HepG2 (cell line): ENCODE results near the gene TOB1. TPM values are rescaled to one million over a fixed set of nuclear protein-coding genes. Genes with fewer than 3 reads are reported as not detected.
A peak's percentile ranks its signal among the peaks of the same experiment; 100 is the strongest.

Experiments
- ATF5 ChIP-seq: sonication (generic); formaldehyde crosslinking; IDR thresholded peaks from 2 replicates; pipeline ENCODE4 v1.4.0; 2020; ENCODE audit warnings: mild to moderate bottlenecking, low read depth, missing genetic modification reagents
- BHLHE40 ChIP-seq: IDR thresholded peaks from 2 replicates; pipeline ENCODE4 v1.6.1; 2011; ENCODE audit warnings: low read length, improper control_type of control experiment
- JUN ChIP-seq: sonication (generic); formaldehyde crosslinking; IDR thresholded peaks from 2 replicates; pipeline ENCODE4 v1.4.0; 2020; ENCODE audit warnings: mild to moderate bottlenecking, missing genetic modification reagents
- KDM5B ChIP-seq: sonication (generic); formaldehyde crosslinking; IDR thresholded peaks from 2 replicates; pipeline ENCODE4 v1.4.0; 2020; ENCODE audit warnings: missing genetic modification reagents, mild to moderate bottlenecking, borderline replicate concordance
- KLF16 ChIP-seq, 2 experiments: sonication (generic) in 1 of 2; formaldehyde crosslinking in 1 of 2; IDR thresholded peaks; 2 replicates each; pipeline versions ENCODE4 v1.6.1 to v1.8.0; 2016 to 2023; ENCODE audit warnings: missing genetic modification reagents in 2 of 2, missing compliant biosample characterization in 1 of 2
- NCOA2 ChIP-seq: sonication (generic); formaldehyde crosslinking; IDR thresholded peaks from 2 replicates; pipeline ENCODE4 v1.8.0; 2022; ENCODE audit warnings: inconsistent platforms
- NFIC ChIP-seq: IDR thresholded peaks from 2 replicates; pipeline ENCODE4 v1.6.1; 2012; ENCODE audit warnings: mild to moderate bottlenecking, low read length, inconsistent platforms
- NR2C2 ChIP-seq: sonication (generic); formaldehyde crosslinking; IDR thresholded peaks from 2 replicates; pipeline ENCODE4 v1.4.0; 2020; ENCODE audit warnings: missing genetic modification reagents, mild to moderate bottlenecking, moderate library complexity, borderline replicate concordance
- PBX2 ChIP-seq: IDR thresholded peaks from 2 replicates; pipeline ENCODE4 v1.6.1; 2016; ENCODE audit warnings: control low read depth
- SMARCE1 ChIP-seq: fragments of 450-650 bp; IDR thresholded peaks from 2 replicates; pipeline ENCODE4 v1.6.1; 2017; ENCODE audit warnings: borderline replicate concordance
- TCF12 ChIP-seq, 2 experiments: fragments of 450-650 bp in 1 of 2; sonication (generic) in 1 of 2; formaldehyde crosslinking in 1 of 2; IDR thresholded peaks; 2 replicates each; pipeline versions ENCODE4 v1.6.1 to v1.8.0; 2017 to 2022; ENCODE audit warnings: antibody characterized with exemption in 1 of 2, mild to moderate bottlenecking in 1 of 2, missing genetic modification reagents in 1 of 2, moderate library complexity in 1 of 2
- TEAD2 ChIP-seq: sonication (generic); formaldehyde crosslinking; IDR thresholded peaks from 2 replicates; pipeline ENCODE4 v1.9.0; 2021; ENCODE audit warnings: missing genetic modification reagents
- TEAD3 ChIP-seq: optimal IDR thresholded peaks from 2 replicates; pipeline ENCODE3; 2016; ENCODE audit warnings: borderline replicate concordance
- TRIM22 ChIP-seq: fragments of 450-650 bp; IDR thresholded peaks from 2 replicates; pipeline ENCODE4 v1.6.1; 2017
- YEATS4 ChIP-seq: sonication (generic); formaldehyde crosslinking; IDR thresholded peaks from 2 replicates; pipeline ENCODE4 v1.4.0; 2020; ENCODE audit warnings: missing genetic modification reagents, borderline replicate concordance
- ZNF234 ChIP-seq: sonication (generic); formaldehyde crosslinking; conservative IDR thresholded peaks from 2 replicates; pipeline ENCODE4 v1.5.1; 2020; ENCODE audit warnings: mild to moderate bottlenecking, missing genetic modification reagents
- ZNF367 ChIP-seq: sonication (generic); formaldehyde crosslinking; IDR thresholded peaks from 2 replicates; pipeline ENCODE4 v1.4.0; 2020; ENCODE audit warnings: missing genetic modification reagents, borderline replicate concordance
- ZNF432 ChIP-seq: sonication (generic); formaldehyde crosslinking; IDR thresholded peaks from 2 replicates; pipeline ENCODE4 v1.5.0; 2020; ENCODE audit warnings: missing genetic modification reagents, mild to moderate bottlenecking, borderline replicate concordance
- ZNF800 ChIP-seq: sonication (generic); formaldehyde crosslinking; IDR thresholded peaks from 2 replicates; pipeline ENCODE4 v1.4.0; 2020; ENCODE audit warnings: missing genetic modification reagents
- polyA plus RNA-seq, 8 experiments: library from polyadenylated mRNA; depleted of rRNA in 3 of 8; stranded (reverse) in 7 of 8; unstranded in 1 of 8; fragments of >200 nt; fragmentation: Illumina TruSeq in 4 of 8; extraction: Trizol in 4 of 8; gene quantifications; 2 replicates each; pipeline versions ENCODE4 v1.2.1 to v1.2.3, GENCODE V29; 2011 to 2016; ENCODE audit warnings: low read depth in 4 of 8, missing spikeins in 1 of 8, mixed read lengths in 1 of 8; ENCODE audit not compliant: insufficient read depth in 1 of 8
- total RNA-seq, 5 experiments: library from RNA; depleted of rRNA; stranded (reverse); fragments of >200 nt; fragmentation: Illumina TruSeq; extraction: Trizol; gene quantifications; 2 replicates each; pipeline ENCODE4 v1.2.3, GENCODE V29; 2016; ENCODE audit warnings: low read depth in 1 of 5
- TF ChIP-seq, protein P1 (sequence below): sonication (generic); formaldehyde crosslinking; IDR thresholded peaks from 2 replicates; pipeline ENCODE4 v1.4.0; 2020; ENCODE audit warnings: mild to moderate bottlenecking, missing genetic modification reagents

Gene TOB1
- total and polyA plus RNA-seq, 2 of the 13 experiments (the other 11 are each of a cell fraction or from before 2014, with no cell fraction given) = 21.9 to 57.7 TPM

- TF ChIP-seq KLF16 (CRISPR knock-in tag; IDR thresholded peaks at IDR 0.05) = peak in 1 of 2 experiments; percentile 72; a peak in 1 of 4 replicates
- peak; percentile 18; the same call in 1 of the 2 replicates for TF ChIP-seq BHLHE40
- no peak for TF ChIP-seq ZNF234 (CRISPR knock-in tag)
- TF ChIP-seq ZNF367 = no peak
- no peak for TF ChIP-seq ZNF800
- no peak for TF ChIP-seq PBX2
- TF ChIP-seq YEATS4 (CRISPR knock-in tag) = peak; percentile 54; the same call in 1 of the 2 replicates
- TF ChIP-seq TRIM22 = no peak
- TF ChIP-seq SMARCE1 = 0 out of 2 replicates have a peak, but pooled peaks have one; percentile 37
- peak; percentile 85 for TF ChIP-seq NFIC
- TF ChIP-seq JUN (CRISPR knock-in tag) = peak; percentile 98
- no peak for TF ChIP-seq TEAD2 (CRISPR knock-in tag)
- peak; percentile 59 for TF ChIP-seq KDM5B (CRISPR knock-in tag)
- peak; percentile 95 for TF ChIP-seq NCOA2 (CRISPR knock-in tag)
- no peak for TF ChIP-seq ZNF432 (CRISPR knock-in tag)
- TF ChIP-seq TEAD3 = peak; percentile 94
- TF ChIP-seq TCF12 (IDR thresholded peaks at IDR 0.05) = no peak
- TF ChIP-seq TCF12 (CRISPR knock-in tag; IDR thresholded peaks at IDR 0.05) = peak; percentile 77
- TF ChIP-seq, protein P1, sequence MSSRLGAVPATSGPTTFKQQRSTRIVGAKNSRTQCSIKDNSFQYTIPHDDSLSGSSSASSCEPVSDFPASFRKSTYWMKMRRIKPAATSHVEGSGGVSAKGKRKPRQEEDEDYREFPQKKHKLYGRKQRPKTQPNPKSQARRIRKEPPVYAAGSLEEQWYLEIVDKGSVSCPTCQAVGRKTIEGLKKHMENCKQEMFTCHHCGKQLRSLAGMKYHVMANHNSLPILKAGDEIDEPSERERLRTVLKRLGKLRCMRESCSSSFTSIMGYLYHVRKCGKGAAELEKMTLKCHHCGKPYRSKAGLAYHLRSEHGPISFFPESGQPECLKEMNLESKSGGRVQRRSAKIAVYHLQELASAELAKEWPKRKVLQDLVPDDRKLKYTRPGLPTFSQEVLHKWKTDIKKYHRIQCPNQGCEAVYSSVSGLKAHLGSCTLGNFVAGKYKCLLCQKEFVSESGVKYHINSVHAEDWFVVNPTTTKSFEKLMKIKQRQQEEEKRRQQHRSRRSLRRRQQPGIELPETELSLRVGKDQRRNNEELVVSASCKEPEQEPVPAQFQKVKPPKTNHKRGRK (CRISPR knock-in tag) = no peak
- 0 out of 2 replicates have a peak, but pooled peaks have one; percentile 53 for TF ChIP-seq ATF5 (CRISPR knock-in tag)
- peak; percentile 75 for TF ChIP-seq NR2C2 (CRISPR knock-in tag)
Observed at GRCh38 chr17:50890675-50891516, 24.7 kb upstream of the TOB1 start (continued).
